HuH-7.5 (cell line): ENCODE data around the gene RARG.

Source experiments
- DNase-seq: peaks from one replicate; pipeline ENCODE4 v3.0.0; 2011; ENCODE audit warnings: low spot score

Gene RARG

DNA sequence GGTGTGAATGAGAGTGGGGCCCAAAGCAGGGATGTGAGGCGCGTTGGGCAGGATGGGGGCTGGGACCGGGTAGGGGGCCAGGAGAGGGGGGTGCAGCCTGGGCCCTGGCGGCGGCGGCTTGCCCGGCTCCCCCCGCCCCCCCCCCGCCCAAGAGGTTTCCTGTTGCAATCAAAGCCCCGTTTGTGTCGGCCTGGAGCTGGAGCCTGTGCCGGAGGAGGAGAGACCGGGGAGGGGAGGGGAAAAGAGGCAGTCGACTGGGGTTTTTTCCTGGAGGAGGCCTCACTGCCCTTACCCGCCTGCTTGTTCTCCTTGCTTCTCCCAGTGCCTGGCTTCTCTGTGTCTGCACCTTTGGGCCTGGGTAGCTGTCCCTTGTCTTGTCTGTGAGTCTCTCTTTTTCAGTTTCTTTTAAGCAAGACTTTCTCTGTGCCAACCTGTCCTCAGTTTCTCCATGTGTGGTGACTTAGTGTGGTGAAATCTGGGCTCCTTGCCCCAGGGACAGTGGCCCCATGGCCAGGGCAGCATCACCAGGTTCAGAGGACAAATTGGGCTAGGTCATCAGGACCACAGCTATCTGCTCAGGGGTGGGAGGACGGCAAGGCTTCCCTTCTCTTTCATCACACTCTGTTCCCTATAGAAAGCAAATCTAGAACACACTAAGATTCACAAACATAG lies 8.5 kb downstream of the RARG start:
- DNase-seq = no peak

GRCh38 chr12:53222806-53223261 lies 9.2 kb downstream of the RARG start:
- no peak for DNase-seq

DNA sequence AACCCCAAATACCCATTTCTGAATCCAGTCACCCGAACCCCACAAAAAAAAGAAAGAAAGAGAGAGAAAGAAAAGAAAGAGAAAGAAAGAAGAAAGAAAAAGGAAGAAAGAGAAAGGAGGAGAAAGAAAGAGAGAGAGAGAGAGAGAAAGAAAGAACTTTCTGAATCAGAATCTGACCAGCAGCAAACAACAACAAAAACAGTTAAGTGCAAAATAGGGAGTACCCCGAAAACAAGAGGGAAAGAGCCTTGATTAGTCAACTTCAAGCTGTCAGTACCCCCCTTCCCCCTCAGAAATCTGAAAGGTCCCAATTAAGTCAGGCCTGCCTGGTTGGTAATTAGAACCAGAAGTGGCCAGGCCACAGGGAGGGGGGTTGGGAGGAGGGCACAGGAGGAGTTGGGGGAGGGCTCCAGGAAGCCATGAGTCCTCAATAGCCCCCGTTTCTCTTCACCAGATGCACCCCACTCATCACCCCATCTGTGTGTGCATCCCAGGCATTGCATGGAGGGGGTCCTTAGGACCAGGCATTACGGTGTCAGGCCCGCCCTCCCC lies 9.8 kb downstream of the RARG start:
- no peak for DNase-seq

- peak; percentile 89 for DNase-seq
These were observed 10.6 kb downstream of the RARG start for GRCh38 chr12:53221203-53222080.

DNA sequence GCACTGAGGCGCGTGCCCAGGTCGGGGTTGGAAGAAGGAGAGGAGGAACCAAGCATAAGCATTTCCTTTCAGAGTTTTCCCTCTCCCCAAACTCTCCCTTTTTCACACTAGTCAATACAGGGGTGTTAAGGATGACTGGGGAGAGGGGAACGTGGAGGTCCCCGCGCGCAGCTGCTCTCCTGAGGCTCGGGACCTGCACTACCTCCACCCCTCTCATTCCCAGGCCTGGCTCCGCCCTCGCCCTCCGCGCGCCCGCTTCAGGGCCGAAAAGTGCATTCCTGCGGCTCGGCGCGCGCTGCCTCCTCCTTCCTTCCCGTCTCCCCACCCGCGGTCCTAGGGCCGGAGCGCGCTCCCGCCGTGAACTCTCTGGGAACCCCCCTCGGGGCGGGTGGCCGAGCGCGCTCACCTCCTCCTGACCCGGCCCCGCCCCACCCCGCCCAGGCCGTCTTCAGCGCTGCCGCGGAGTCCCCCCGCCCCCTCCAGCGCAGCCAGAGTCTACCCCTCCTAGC lies 11.3 kb downstream of the RARG start:
- DNase-seq = peak; percentile 99

- DNase-seq = peak; percentile 90
These were observed 11.9 kb downstream of the RARG start for GRCh38 chr12:53219956-53220693.

DNA sequence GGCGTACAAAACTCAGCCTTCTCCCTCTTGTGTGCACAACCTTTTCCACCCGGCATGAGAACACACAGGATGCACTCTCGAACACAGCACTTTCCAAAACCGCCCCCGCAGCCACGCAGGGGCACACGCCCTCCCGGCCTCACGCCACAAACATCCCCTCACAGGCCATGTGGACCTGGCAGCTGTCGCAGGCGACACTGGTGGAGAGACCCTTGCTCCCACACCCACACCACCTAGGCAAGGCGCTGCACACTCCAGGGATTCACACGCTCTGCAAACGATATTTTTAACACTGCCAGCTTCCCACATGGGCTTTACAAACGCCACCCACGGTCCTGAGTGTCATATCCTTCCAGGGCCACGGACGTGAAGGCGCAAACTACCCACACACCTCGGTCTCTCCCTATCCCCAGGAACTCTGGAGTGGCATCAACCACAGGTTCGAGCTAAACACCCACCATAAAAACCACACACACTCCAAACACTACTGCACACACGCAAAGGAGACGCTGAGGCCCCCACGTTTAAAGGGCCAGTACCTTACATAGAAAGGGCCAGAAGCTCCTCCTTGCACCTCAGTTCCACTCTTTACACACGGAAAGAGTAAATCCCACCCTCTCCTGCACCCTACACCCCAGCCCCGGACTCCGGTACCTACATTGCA lies 12.6 kb downstream of the RARG start:
- peak; percentile 76 for DNase-seq

- no peak for DNase-seq
These were observed 13.3 kb downstream of the RARG start for GRCh38 chr12:53218551-53219291.

DNA sequence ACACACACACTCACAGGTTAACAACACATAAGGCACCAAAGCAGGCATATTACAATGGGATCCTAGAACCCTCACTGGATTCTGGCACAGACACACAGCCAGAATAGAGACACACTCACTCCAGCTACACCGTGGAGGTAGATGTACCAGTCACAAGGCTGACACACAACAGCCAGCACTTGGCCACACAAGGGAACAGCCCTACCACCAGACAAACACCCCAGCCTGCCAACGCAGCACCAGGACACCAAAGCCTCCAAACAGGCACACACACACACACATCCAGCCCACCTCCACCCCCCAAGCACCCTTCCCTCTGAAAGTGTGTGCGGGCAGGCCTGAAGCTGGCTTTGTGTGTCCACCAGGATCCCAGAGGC lies 14.1 kb downstream of the RARG start:
- DNase-seq = no peak

DNA sequence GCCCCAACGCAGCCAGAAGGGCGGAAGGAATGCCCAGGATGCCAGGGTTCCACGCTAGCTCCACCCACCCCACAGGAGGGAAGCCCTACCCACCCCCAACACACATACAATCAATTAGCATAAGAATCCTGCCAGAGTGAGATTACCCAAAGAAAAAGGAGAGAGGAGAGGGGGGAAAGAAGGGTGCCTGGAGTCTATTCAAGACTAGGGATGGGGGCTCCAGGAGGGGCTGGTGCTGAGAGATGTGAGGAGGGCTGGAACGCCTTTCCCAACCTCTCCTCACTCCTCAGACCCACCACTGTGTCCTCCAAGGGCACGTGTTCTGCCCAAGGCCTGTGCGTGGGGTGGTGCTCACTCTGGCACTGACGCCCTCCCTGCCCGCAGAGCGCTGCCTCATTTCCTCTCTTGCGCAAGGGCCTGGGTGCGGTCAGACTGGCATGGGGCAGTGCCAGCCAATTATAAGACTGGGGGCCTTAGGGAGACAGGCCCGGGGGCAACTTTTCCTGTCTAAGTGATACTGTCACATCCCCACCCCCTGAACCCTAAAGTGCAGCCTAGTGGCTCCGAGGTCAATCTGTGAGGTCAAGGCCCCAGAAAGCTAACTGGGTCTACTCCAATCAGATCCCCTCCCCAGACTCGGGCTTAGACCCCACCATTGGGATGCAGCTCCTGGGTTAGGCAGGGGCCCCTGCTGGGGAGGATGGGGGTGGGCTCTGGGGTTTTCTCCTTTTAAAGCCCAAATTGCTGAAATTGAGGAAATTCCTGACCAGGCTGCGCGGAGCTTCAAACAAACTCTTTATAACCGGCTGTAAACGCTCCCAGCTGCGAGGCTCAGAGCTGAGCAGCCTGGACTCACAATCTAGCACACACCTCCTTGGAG lies 14.7 kb downstream of the RARG start:
- no peak for DNase-seq

- no peak for DNase-seq
These were observed 16.5 kb downstream of the RARG start for GRCh38 chr12:53215497-53215896.

DNA sequence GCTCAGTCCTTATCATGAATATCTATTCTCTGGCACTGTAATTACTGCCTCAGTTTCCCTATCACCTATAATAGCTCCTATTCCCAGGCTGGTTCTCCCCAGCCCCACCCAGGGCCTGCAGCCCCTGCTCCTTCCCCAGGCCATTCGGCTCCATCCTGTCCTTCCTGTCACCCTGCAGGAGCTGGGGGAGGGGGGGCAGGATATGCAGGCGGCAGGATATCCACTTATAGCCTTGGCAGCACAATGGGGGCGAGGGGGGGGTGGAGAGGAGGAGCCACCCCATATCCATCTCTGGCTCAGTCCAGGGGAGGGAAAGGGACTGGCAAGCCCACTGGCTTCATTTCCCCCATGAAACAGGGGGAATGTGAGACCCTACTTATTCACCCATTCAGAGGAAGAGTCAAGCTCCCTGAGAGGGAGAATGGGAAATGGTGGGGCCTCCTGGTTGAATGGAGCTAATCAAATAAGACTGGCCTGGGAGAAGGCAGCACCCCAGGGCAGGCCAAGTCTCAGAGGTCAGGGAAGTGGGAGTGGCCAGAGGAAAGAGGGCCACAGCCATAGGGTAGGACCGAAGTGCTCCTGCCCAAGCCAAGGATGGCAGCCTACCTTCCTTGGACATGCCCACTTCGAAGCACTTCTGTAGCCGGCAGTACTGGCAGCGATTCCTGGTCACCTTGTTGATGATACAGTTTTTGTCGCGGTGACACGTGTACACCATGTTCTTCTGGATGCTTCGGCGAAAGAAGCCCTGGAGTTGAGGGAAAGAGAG lies 17.1 kb downstream of the RARG start:
- no peak for DNase-seq

GRCh38 chr12:53214221-53214620 lies 17.8 kb downstream of the RARG start:
- no peak for DNase-seq

GRCh38 chr12:53213348-53213747 lies 18.7 kb downstream of the RARG start:
- DNase-seq = peak; percentile 96

GRCh38 chr12:53212931-53213330 lies 19.1 kb downstream of the RARG start:
- DNase-seq = no peak

GRCh38 chr12:53211476-53212381 lies 20.3 kb downstream of the RARG start:
- peak; percentile 77 for DNase-seq

- no peak for DNase-seq
These were observed 21.2 kb downstream of the RARG start for GRCh38 chr12:53210843-53211242.

- DNase-seq = no peak
These were observed 23.0 kb downstream of the RARG start for GRCh38 chr12:53208877-53209463.
